Neural crest cell (in vitro differentiated cells): ENCODE measurements around the gene SORCS2. TPM values are rescaled to one million over a fixed set of nuclear protein-coding genes. Genes with fewer than 3 reads are reported as not detected.

Source experiments
- DNase-seq: peaks from one replicate; pipeline ENCODE4 v3.0.0; 2021; ENCODE audit warnings: low read depth, mixed read lengths, low spot score
- H3K27ac Mint-ChIP-seq: one replicate; pipeline ENCODE4 v1.8.0; 2021; ENCODE audit warnings: mild to moderate bottlenecking, mixed read lengths; ENCODE audit not compliant: unreplicated experiment
- H3K27me3 Mint-ChIP-seq: 2 replicates; pipeline ENCODE4 v1.8.0; 2021; ENCODE audit warnings: low read depth, mild to moderate bottlenecking, mixed read lengths
- H3K36me3 Mint-ChIP-seq: 2 replicates; pipeline ENCODE4 v1.8.0; 2021; ENCODE audit warnings: low read depth, mild to moderate bottlenecking, mixed read lengths
- H3K4me1 Mint-ChIP-seq: 2 replicates; pipeline ENCODE4 v1.8.0; 2021; ENCODE audit warnings: mixed read lengths
- H3K4me3 Mint-ChIP-seq: one replicate; pipeline ENCODE4 v1.8.0; 2021; ENCODE audit warnings: mild to moderate bottlenecking, mixed read lengths
- H3K9me3 Mint-ChIP-seq: 2 replicates; pipeline ENCODE4 v1.8.0; 2021; ENCODE audit warnings: mixed read lengths
- CTCF ChIP-seq: fragments of 200-600 bp; sonication (generic); conservative IDR thresholded peaks from 2 replicates; pipeline ENCODE4 v1.5.0; 2021; ENCODE audit warnings: antibody characterized with exemption, mild to moderate bottlenecking
- total RNA-seq: library from RNA; stranded (reverse); gene quantifications from 2 replicates; pipeline ENCODE4 v1.2.1, GENCODE V29; 2021

The SORCS2 gene
- total RNA-seq, 1 donor from 2014 or later: 1.1 TPM

GRCh38 chr4:7147261-7147660 lies 45.1 kb upstream of the SORCS2 start:
- H3K36me3 Mint-ChIP-seq: no peaks in the 10 kb centered on the region
- H3K4me3 Mint-ChIP-seq: no peak overlapping the region
- no peak overlapping the region for H3K27ac Mint-ChIP-seq
- no peaks in the 10 kb centered on the region for H3K4me1 Mint-ChIP-seq
- no peaks in the 10 kb centered on the region for H3K9me3 Mint-ChIP-seq
- H3K27me3 Mint-ChIP-seq: no peaks in the 10 kb centered on the region
- TF ChIP-seq CTCF: no peak
- no peak for DNase-seq

- no peak overlapping the region for H3K27ac Mint-ChIP-seq
- H3K27me3 Mint-ChIP-seq: no peaks in the 10 kb centered on the region
- no peaks in the 10 kb centered on the region for H3K9me3 Mint-ChIP-seq
- TF ChIP-seq CTCF: no peak
- H3K4me3 Mint-ChIP-seq: no peak overlapping the region
- H3K36me3 Mint-ChIP-seq: no peaks in the 10 kb centered on the region
- DNase-seq: no peak
- H3K4me1 Mint-ChIP-seq: no peaks in the 10 kb centered on the region
Measured at GRCh38 chr4:7147661-7148310, 44.6 kb upstream of the SORCS2 start.

- no peak for DNase-seq
- TF ChIP-seq CTCF: no peak
- no peaks in the 10 kb centered on the region for H3K27me3 Mint-ChIP-seq
- H3K27ac Mint-ChIP-seq: no peak overlapping the region
- no peaks in the 10 kb centered on the region for H3K36me3 Mint-ChIP-seq
- H3K4me3 Mint-ChIP-seq: no peak overlapping the region
- H3K4me1 Mint-ChIP-seq: no peaks in the 10 kb centered on the region
- no peaks in the 10 kb centered on the region for H3K9me3 Mint-ChIP-seq
Measured at GRCh38 chr4:7148337-7148736, 44.0 kb upstream of the SORCS2 start.

GRCh38 chr4:7150036-7150635 lies 42.2 kb upstream of the SORCS2 start:
- Mint-ChIP-seq H3K27ac (no peak overlapping the region), H3K4me3 (no peak overlapping the region), H3K27me3 (no peaks in the 10 kb centered on the region), H3K4me1 (no peaks in the 10 kb centered on the region), H3K36me3 (no peaks in the 10 kb centered on the region), H3K9me3 (no peaks in the 10 kb centered on the region)
- no peak for DNase-seq
- TF ChIP-seq CTCF: no peak

GRCh38 chr4:7151668-7152227 lies 40.6 kb upstream of the SORCS2 start:
- H3K4me1 Mint-ChIP-seq: peaks cover 12% of the 10 kb centered on the region
- H3K4me3 Mint-ChIP-seq: no peak overlapping the region
- peak; percentile 30 for TF ChIP-seq CTCF
- H3K27ac Mint-ChIP-seq: no peak overlapping the region
- no peaks in the 10 kb centered on the region for H3K27me3 Mint-ChIP-seq
- H3K9me3 Mint-ChIP-seq: no peaks in the 10 kb centered on the region
- no peak for DNase-seq
- no peaks in the 10 kb centered on the region for H3K36me3 Mint-ChIP-seq
